HG02852 (cell line): ENCODE results near the gene MRPL27.

Experiments used
- ATAC-seq: cut with Tn5 transposase; IDR thresholded peaks from one replicate; pipeline ENCODE4 v1.9.1; 2021; ENCODE audit warnings: mild to moderate bottlenecking, moderate library complexity; ENCODE audit not compliant: unreplicated experiment

The MRPL27 gene

DNA sequence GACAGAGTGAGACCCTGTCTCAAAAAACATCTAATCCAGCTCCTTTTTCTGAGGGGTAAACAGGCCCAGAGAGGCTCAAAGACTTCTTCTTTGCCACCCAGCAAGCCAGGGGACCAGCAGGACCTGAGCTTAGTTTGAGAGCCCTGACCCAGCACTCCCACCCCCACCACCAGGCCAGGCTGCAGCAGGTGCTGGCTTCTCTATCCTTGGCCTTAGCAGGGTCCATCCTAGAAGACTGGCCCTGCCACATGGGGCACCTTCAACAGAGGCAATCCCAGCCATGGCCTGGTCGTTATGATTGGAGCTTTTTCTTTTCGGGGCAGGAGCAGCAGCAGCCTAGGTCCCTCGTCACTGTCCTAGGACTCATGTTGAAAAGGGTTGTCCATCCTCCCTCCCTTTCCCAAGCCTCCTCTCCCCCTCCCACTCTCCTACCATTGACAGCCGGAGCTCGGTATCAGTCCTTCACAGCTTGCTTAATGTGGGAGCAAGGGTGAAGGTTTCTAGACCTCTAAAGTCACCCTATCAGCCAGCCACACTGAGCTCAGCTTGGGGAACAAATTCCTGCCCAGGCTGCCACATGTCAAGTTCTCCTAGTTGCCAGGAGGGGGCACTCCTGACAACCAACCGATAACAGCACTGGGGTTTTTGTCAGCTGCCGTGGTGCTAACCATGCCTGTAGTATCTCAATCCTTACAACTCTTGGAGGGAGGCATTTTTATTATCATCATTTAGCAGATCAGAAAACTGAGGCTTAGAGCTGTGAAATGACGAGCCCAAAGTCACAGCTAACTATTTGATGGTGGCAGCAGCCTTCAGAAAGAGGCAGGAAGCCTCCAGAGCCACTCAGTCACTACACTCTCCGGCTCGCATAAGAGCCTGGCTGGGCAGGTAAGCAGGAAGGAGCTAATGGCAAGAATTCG lies 11.2 kb downstream of the MRPL27 start:
- ATAC-seq = no peak

DNA sequence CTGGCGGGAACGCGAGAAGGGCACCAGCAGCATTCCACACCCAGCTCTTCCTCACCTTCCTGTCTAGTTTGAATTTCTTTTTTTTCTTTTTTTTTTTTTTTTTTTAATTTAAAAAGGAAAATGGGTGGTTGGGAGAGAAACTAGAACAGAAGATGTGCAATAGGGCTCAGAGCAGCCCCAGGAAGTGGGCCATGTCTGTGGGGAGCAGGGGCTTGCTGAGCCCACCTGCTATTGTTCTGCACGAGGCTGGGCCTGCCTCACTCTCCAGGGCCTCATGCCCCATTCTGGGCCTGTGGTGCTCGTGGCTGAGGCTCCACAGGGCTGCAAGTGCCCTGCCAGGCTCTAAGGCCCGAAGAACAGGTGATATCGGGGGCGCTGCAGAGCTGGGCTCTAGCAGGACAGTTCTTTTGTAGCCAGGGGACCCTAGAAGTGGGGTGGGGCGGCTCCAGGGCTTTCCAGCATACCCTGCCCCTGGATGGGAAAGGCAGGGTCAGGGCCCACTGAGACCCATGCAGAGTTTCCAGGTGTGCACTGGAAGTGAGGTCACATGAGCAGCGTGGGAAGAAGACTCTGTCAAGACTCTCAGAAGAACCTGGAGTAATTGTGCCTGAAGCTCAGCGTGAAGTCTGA lies 12.4 kb downstream of the MRPL27 start:
- ATAC-seq = no peak

DNA sequence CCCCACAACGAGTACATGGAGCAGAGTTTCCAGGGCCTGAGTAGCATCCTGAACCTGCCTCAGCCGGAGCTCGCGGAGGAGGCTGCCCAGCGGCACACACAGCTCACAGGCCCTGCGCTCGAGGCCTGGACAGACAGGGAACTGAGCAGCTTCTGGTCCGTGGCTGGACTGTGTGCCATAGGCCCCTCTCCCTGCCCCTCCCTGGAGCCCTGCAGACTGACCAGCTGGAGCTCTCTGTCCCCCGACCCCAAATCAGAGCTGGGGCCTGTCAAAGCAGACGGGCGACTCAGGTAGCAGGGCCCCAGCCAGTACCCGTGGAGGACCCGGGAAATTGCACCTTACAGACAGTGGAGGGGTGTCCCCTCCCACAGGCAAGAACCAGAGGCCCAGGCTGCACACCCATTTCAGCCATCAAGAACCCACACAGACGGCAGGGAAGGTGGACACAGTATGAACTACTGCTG lies 13.0 kb downstream of the MRPL27 start:
- ATAC-seq = no peak

DNA sequence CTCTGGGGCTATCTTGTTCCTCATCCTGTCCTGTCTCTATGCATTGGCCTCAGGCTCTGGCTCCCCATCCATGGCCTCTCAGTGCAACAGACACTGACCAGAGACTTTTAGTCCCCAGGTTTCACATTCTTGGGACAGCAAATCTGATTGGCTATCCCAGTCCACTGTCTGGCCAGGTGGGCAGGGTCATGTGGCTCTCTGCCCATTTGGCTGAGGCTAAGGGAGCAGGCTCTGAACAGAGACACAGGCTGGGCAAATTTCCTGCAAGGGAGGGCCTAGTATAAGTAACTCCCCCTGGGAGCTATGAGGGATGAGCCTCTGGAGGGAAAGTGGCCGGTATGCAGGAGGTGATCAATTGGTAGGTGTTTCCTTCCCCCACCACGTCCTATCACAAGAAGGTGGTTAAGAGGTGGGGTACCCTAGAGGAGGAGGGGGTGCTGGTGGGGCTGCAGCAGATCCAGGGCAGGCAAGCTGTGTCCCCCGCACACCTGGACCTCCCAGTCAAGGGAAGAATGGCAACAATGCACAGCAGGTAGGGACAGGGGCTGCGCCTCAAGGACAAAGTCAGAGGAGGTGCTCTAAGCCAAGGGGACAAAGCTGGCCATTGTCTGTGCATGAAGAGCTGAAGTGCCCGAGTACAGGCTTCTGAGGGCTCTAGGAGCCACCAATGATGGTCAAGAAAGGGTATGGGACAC lies 13.8 kb downstream of the MRPL27 start:
- ATAC-seq = no peak

- ATAC-seq = no peak
Measured at GRCh38 chr17:50358177-50358576, 14.8 kb downstream of the MRPL27 start.

DNA sequence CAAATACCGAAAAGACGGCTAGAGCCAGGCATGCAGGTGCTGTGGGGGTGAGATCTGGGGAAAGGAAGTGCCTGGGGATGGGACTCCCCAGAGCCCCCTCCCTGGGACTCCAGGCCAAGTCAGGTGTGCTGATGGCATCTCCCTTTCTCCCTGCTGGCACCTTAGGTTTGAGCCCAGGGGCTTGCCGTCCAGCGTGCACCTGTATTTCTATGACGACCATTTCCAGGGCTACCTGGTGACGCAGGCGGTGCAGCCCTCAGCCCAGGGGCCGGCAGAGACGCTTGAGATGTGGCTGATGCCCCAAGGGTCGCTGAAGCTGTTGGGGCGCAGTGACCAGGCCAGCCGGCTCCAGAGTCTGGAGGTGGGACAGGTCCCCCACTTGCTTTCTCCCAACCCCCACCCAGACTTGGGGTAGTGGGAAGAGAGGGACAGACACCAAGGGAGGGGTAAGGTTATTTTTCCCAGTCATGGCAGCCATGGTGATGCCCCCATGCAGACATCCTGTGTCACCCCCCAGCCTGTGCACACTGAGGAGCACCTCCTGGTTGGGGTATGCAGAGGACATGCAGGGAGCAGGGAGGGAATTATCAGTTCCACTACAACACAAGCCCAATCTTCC lies 16.0 kb downstream of the MRPL27 start:
- ATAC-seq = no peak

GRCh38 chr17:50356418-50356817 lies 16.6 kb downstream of the MRPL27 start:
- no peak for ATAC-seq

GRCh38 chr17:50355701-50356341 lies 17.2 kb downstream of the MRPL27 start:
- ATAC-seq = no peak

GRCh38 chr17:50355336-50355700 lies 17.7 kb downstream of the MRPL27 start:
- no peak for ATAC-seq

GRCh38 chr17:50354776-50355175 lies 18.2 kb downstream of the MRPL27 start:
- no peak for ATAC-seq

GRCh38 chr17:50354198-50354597 lies 18.8 kb downstream of the MRPL27 start:
- ATAC-seq = no peak

GRCh38 chr17:50353600-50354195 lies 19.3 kb downstream of the MRPL27 start:
- ATAC-seq = no peak

DNA sequence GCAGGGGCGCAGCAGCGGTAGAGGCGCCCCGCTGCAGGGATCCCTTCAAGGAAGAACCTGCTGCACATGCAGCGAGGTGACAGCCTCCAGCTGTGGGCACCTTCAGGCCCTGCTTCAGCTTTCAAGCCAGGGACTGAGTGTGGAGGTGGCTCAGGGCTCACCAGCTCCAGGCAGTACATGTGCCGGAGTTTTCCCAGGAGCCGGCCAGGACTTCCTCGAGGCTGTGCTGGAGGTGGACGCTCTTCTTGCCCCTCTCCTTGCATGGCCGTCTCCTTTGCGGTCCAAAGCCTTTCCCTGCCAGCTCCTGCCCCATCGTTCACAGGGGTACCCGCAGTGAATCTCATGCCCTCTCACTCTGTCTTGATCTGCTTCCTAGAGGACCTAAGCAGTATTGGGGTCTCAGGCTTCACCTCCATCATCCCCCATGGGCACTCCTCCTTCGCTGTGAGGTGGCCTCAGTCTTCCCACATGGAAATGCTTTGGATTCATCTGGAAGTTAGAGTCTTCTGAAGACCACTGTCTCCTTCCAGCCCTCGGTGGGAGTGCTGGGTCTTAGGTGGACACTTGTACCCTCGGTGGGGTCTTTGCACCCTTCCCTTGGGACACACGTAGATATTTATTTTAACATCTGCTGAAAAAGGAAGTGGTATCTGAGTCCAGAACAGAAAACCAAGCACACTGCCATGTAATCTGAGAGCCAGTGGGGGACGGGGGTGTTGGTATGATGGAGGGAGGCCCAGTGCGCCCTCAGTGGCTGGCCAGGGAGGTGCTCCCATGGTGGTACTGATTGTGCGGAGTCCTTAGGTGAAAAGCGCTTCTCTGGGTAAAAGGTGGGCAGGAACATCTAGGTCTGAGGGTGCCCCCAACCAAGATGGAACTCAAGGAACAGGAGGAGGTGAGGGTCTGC lies 20.0 kb downstream of the MRPL27 start:
- no peak for ATAC-seq

DNA sequence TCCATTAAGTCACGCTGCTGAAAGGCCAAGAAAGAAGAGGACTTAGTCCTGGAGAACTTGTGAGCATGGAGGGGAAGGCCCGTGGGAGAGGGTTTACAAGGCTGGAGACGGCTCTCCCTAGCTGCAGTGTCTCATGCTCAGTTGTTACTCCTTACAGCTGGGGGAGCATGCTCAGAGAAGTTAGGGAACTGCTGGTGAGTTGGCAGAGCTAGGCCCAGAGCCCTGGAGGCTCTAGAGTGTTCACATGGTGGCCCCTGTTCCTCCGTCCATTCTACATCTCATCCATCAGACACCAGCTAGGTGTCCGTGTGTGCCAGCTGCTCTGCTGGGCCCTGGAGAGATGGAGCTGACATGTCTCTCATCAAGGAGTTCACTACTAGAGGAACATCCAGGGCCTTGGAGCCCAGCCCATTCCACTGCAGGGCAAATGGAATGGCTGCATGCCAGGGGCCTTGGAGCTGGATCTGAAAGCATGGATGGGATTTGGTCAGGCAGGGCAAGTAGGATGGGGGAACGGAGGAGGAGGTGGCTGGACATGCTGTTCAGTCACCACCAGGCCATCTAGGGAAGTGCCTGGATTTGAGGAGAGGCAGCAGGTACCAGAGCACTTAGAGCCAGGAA lies 20.8 kb downstream of the MRPL27 start:
- no peak for ATAC-seq

GRCh38 chr17:50350733-50351132 lies 22.3 kb downstream of the MRPL27 start:
- no peak for ATAC-seq

DNA sequence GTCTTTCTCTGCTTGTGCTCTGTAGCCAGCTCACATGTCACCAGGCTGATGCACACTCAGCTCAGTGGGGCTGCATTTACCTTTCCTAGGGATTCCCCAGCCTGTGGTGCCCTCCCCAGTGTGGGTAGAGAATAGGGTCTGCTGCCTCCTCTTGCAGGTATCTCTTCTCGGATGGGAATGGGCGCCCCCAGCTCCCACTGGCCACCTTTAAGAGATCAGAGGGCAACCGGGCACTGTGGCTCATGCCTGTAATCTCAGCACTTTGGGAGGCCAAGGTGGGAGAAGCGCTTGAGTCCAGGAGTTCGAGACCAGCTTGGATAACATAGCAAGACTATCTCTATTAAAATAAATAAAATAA lies 23.8 kb downstream of the MRPL27 start:
- no peak for ATAC-seq

DNA sequence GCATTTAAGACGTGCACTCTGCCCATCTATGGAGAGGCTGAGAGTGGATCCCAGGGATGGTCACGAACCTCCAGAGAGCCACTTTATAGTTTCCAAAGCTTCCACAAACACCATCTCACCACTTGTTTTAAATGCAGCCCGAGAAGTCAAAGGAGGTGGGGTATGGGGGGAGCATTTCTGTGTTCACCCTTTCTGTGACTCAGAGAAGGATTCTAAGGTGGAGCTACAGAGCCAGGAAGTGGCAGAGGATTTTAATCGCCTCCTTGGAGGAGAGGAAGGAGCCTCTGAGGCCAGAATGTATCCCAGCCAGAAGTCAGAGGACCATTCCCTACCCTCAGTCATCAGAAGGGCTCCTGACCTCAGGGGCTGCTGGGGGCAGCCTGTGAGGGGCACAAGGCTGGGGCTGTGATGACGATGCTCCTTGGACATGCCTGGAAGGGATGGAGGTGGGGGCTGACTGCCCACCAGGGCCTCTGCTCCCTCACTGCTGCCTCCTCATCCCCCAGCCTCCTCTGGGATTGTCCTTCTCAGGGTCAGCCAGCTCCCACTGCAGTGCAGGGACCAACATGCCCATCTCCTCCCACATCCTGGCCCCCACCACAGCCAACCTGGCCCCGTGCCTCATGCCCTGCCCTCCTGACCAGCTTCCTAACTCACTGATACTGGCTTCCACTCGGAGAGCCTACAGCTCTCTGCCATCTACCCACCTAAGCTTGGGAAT lies 24.3 kb downstream of the MRPL27 start:
- no peak for ATAC-seq

DNA sequence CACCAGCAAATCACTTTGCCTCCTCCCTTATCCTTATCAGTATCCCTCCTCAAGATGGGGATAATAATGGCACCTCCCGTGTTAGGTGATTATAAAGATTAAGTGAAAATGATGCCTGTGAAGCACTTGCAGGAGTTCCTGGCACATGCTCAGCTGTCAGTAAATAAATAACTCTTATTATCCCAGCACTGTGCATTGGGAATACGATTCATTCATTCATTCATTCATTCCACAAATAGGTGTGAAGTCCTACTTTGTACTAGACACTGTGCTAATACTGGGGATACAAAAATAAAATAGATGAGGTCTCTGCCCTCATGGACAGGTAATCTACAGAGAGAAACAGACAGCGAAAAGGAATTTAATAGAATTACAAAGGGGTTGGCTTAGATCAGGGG lies 25.1 kb downstream of the MRPL27 start:
- no peak for ATAC-seq
